ENCODE results near the gene C18orf32.
"Not testable (repeated sequence)": the region's sequence is repeated elsewhere in the genome, so short reads cannot be mapped to it uniquely, and the experiment has no call there.

The C18orf32 gene

GRCh38 chr18:49472459-49472858 is 14.6 kb downstream of the C18orf32 start:
- no peak for DNase-seq (ENCODE audit: low read depth in 1 of 2, low spot score in 1 of 2)

DNA sequence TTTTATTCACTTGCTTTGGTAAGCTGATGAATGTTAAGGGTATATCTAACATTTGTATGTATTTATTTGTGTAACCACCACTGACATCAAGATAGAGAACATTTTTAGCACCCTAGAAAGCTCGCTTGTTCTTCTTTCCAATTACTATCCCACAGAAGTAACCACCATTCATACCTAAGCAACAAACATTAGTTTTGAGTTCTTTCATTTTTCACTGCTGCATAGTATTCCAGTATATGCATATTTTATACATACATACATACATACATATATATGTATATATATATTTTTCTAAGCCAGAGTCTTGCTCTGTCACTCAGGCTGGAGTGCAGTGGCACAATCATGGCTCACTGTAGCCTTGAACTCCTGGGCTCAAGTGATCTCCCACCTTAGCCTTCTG is 15.5 kb downstream of the C18orf32 start:
- no peak for DNase-seq (ENCODE audit: low read depth in 1 of 2, low spot score in 1 of 2)

GRCh38 chr18:49467599-49467998 is 19.4 kb downstream of the C18orf32 start:
- DNase-seq (ENCODE audit: low read depth in 1 of 2, low spot score in 1 of 2) = no peak

- DNase-seq (ENCODE audit: low read depth in 1 of 2, low spot score in 1 of 2) = no peak
Measured at GRCh38 chr18:49467019-49467563, 19.9 kb downstream of the C18orf32 start.

DNA sequence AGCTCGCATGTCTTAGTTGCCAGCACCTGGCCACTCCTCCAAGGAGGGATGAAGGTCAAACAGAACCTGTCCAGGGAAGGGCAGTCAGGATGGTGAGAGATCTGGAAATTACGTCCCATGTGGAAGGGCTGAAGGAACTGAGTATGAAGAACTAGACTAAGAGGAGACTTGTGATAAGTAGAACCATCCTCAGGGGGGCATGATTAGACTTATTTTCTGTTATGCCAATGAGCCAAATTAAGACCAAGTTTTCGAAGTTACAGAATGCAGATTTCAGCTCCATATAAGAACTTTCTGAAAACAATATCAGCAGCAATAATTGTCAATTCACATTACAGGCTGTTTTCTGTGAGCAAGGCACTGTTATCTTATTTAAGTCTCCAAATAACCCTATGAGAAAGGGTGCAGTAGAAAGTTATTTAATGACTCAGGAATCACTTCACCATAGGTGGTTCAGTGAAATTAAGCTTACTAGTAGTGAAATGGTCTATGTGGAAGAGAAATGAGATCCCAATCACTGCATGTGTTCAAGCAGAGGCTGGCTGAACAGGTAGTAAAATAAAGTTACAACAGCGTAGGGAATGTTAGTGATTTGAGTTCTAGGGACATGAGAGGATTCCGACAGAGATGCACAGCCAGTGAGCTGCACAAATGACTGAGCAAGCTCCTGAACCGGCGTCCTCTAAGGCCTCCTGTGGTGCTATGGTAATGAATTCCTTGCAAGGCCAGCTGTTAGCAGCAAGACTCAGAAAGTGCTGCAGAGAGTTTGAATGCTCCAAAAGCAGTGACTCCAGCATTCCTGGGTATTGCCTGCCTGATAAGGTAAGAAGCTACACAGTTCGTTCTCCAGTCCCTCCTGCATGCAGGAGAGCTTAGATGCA is 22.1 kb downstream of the C18orf32 start:
- no peak for DNase-seq (ENCODE audit: low read depth in 1 of 2, low spot score in 1 of 2)

DNA sequence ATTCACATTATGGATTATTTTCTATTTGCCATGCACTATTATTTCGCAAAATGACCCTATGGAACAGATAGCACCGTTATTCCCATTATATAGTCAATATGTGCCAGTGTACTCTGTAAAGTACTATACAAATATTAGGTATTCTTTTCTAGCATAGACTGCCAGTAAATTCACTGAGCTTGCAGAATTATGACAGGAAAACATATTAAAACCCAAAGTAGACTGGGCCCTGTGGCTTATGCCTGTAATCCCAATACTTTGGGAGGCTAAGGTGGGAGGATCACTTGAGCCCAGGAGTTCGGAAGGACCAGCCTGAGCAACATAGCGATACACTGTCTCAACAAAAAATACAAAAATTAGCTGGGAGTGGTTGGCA is 25.4 kb downstream of the C18orf32 start:
- no peak for DNase-seq (ENCODE audit: low read depth in 1 of 2, low spot score in 1 of 2)

DNA sequence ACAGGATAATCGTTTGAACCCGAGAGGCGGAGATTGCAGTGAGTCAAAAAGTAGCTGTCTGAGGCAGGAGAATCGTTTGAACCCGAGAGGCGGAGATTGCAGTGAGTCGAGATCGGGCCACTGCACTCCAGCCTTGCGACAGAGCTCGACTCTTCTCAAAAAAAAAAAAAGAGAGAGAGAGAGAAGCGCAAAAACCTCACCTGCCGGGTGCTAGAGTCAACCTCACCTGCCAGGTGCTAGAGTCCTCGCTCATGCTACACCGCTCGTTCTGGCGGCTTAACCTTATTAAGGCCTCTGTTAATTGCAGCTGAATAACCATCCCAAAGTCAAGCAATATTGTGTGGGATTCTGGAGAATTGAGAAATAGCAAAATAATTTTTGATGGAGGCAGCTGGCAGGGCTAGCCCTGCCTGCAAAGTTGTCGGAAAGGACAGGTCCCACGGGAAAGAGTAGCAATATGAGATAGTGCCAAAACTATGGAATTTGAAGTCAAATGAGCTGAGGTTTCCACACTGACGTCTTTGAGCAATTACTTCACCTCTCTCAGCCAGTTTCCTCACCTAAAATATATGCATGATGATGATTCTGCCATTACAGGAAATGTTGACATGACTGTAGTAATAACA is 25.9 kb downstream of the C18orf32 start:
- no peak for DNase-seq (ENCODE audit: low read depth in 1 of 2, low spot score in 1 of 2)

DNA sequence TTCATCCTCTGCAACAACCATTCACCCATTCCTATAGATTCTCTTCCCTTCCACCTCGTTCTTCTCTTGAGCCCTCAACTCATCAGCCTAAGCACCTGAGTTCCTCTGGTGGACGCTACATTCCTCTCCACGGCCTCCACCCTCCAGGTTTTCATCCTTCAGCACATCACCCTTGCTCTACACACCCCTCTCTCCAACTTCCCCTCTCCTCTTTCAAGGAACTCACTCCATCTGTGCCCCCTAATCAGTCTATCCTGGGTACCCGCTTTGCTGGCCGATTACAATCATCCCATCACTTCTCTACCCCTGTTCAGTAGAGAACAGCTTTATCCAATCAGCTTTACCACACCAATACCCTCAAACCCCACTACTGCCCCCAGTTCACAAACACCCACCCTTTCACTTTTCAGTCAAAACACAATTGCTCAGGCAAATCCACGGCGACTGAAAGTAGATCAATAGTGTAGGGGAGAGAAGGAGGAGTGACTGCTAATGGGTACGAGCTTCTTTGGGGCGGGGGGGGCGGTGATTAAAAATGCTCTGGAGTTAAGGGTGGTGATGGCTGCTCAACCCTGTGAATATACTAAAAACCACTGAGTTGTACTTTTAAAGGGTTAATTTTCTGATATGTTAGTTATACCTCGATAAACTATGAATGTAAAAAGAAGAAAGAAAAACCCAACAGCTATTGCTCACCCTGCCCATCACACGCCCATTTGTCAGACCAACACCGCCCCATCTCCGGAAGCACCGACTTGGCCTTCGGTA is 27.4 kb downstream of the C18orf32 start:
- peak in 1 of 2 donors; percentile 21 for DNase-seq (ENCODE audit: low read depth in 1 of 2, low spot score in 1 of 2)

DNA sequence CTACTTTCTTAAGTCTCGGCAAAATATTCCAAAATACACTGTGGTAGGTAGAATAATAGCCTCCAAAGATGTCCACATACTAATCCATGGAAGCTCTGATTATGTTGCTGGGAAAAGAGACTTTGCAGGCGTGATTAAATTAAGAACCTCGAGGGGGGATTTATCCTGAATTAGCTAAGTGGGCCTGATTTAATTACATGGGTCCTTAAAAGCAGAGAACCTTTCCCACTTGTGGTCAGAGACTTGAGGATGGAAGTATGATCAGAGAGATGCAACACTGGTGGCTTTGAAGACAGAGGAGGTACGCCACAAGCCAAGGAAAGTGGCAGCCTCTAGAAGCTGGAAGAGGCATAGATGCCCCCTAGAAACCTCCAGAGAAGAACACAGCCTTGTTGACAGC is 29.4 kb downstream of the C18orf32 start:
- DNase-seq (ENCODE audit: low read depth in 1 of 2, low spot score in 1 of 2) = no peak

GRCh38 chr18:49456794-49457193 is 30.2 kb downstream of the C18orf32 start:
- no peak for DNase-seq (ENCODE audit: low read depth in 1 of 2, low spot score in 1 of 2)

DNA sequence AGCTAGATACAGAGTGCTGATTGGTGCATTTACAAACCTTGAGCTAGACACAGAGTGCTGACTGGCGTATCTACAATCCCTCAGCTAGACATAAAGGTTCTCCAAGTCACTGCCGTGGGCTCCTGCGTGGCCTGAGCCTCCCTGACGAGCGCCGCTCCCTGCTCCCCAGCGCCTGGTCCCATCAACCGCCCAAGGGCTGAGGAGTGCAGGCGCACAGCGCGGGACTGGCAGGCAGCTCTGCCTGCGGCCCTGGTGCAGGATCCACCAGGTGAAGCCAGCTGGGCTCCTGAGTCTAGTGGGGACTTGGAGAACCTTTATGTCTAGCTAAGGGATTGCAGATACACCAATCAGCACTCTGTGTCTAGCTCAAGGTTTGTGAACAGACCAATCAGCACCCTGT is 34.5 kb downstream of the C18orf32 start:
- not testable (repeated sequence) for DNase-seq (ENCODE audit: low read depth in 1 of 2, low spot score in 1 of 2)

GRCh38 chr18:49447810-49448745 is 39.0 kb downstream of the C18orf32 start:
- DNase-seq (ENCODE audit: low read depth in 1 of 2, low spot score in 1 of 2) = no peak

GRCh38 chr18:49446481-49446880 is 40.6 kb downstream of the C18orf32 start:
- DNase-seq (ENCODE audit: low read depth in 1 of 2, low spot score in 1 of 2) = no peak

- no peak for DNase-seq (ENCODE audit: low read depth in 1 of 2, low spot score in 1 of 2)
Measured at GRCh38 chr18:49444581-49444980, 42.5 kb downstream of the C18orf32 start.

DNA sequence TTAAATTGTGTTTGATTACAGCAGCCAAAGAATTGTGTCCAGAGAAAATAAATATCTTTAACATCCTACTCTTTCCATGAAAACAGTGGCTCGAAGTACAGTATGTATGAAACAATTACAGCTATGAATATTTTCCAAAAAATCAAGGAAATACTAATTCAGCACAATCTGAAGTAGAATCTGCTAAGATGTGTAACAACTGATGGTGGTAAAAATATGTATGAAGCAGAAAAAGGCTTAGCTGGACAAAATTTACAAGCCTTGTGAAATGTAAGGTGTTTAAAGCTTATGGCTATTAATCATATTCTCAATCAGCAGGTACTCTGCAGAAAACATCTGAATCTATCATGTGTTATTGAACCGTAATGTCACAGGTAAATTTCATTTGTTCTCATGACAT is 43.2 kb downstream of the C18orf32 start:
- no peak for DNase-seq (ENCODE audit: low read depth in 1 of 2, low spot score in 1 of 2)

DNA sequence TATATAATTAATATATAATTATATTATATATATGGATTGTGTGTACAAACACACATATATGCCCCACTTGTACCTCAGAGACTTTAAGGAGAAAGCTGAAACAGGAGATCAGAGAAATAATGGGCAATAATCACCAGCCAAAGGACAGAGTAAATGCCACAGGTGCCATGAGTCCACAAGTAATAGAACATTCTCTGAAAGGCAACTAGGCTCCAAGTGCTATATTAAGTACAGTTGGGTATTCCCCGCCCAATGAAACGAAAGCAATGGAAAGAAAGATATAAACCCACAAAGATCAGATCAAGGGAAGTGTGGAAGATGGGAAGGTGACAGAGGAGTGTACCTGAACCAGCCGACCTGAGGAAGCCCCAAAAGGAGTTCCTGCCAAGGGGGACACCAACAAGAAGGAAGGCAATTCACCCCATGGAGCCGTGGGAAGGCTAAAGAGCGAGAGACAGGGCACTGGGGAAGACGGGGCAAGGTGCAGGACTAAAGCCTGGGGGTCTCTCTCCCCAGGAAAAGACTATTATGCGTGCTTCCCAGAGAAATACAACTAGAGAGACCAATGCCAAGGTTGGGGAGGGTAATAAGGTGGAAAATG is 45.6 kb downstream of the C18orf32 start:
- DNase-seq (ENCODE audit: low read depth in 1 of 2, low spot score in 1 of 2) = no peak

- no peak for DNase-seq (ENCODE audit: low read depth in 1 of 2, low spot score in 1 of 2)
Measured at GRCh38 chr18:49435170-49435569, 51.9 kb downstream of the C18orf32 start.

DNA sequence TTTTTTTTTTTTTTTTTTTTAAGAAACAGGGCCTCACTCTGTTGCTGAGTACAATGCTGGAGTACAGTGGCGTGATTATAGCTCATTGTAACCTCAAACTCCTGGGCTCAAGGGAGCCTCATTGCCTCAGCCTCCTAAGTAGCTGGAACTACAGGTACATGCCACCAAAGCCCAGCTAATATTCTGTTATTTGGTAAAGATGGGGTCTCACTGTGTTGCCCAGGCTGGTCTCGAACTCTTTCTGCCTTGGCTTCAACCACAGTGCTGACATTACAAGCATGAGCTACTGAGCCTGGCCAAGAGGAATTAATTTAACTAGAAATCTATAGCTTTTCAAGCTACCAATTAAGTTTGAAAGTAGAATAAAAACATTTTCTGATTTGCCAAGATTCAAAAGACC is 54.4 kb downstream of the C18orf32 start:
- no peak for DNase-seq (ENCODE audit: low read depth in 1 of 2, low spot score in 1 of 2)

DNA sequence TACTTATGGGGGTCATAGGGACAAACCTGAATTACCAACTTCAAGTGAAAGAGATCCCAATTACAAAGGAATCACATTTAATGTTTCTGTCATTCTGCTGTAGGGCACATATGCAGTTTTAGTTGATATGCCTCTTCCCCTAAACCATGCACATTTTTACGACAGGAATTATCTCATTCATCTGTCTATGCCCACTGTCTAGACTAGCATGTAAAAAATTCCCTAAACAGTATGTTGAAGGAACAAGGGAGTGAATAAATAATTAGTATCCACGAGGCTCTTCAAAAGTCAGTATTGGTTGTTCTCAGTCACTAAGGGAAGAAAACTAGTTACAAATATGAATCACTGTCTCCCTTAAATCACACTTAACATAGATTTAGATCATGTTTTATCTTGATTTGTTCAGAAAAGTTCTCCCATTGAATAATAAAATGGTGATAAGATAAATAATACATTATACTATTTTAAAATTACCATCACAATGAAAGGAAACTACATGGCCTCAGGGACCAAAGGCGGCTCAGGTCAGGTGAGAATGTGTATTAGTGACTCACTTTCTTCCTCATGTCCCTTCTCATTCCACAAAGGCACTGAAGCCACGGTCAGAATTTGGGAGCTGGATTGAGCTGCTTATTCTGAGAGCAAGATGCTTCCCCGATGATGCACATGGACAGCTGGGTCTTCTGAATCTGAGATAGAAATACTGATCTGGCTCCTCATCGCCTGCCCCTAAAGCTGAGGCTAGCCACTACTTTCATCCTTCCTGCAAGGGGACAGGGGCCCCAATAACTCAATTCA is 55.7 kb downstream of the C18orf32 start:
- DNase-seq (ENCODE audit: low read depth in 1 of 2, low spot score in 1 of 2) = no peak

Measured in stimulated activated CD4-positive, alpha-beta T cell treated with anti-CD3 and anti-CD28 coated beads, Interleukin-15, amount 100 ng/mL, for 1 hour (primary cell).